ENCODE results near the gene IMP3. TPM values are rescaled to one million over a fixed set of nuclear protein-coding genes. Genes with fewer than 3 reads are reported as not detected.

The IMP3 gene
- total and polyA plus RNA-seq, 9 of the 15 experiments (the other 6 are each of a cell fraction or from before 2014, with no cell fraction given), result 14.5 to 160 (median 74.4) TPM

GRCh38 chr15:75644376-75644775 is 4.4 kb upstream of the IMP3 start:
- Histone ChIP-seq H3K9me3 (replicated peaks; ENCODE audit: control insufficient read depth, insufficient read depth, low read depth, low read length) (no peaks in the 10 kb centered on the region), H3K4me3 (no peak overlapping the region), H3K4me1 (replicated peaks in 1 of 2; ENCODE audit: control insufficient read depth in 2 of 2, insufficient read depth in 2 of 2, low read length in 2 of 2) (peaks cover 16 to 40% of the 10 kb centered on the region in 2 experiments; a peak in 4 of 5 replicates), H3K27ac (ENCODE audit: extremely low read depth, low read depth, low read length) (no peak overlapping the region), H3K4me2 (ENCODE audit: insufficient read depth, low read length) (no peak overlapping the region), H3K9me1 (ENCODE audit: control insufficient read depth, insufficient read depth, low read length) (no peaks in the 10 kb centered on the region), H3K9ac (ENCODE audit: insufficient read depth in 1 of 2, low read depth in 2 of 2, low read length in 2 of 2) (no peak overlapping the region), H2AFZ (ENCODE audit: low read depth, low read length) (no peak overlapping the region), H3K27me3 (ENCODE audit: control insufficient read depth in 2 of 2, insufficient read depth in 2 of 2, low read length in 2 of 2) (no peaks in the 10 kb centered on the region; a peak in 1 of 5 replicates), H4K20me1 (replicated peaks; ENCODE audit: control insufficient read depth, insufficient read depth, low read length) (no peaks in the 10 kb centered on the region), H3K79me2 (ENCODE audit: control insufficient read depth, insufficient read depth, low read length) (peaks cover 34% of the 10 kb centered on the region), H3K36me3 (ENCODE audit: control insufficient read depth, insufficient read depth, low read length) (peaks cover 1% of the 10 kb centered on the region; the same call in 1 of the 3 replicates)
- ChIA-PET CTCF (ENCODE audit: low intra/inter-chr PET ratio) (no interaction called here), POLR2A (interaction anchor here (0.6 to 0.7 kb wide), 2 partner anchors 8 to 441 kb away, joined by 3 read pairs; no protein-coding TSS in a partner anchor)
- no peak for TF ChIP-seq KLF16 (IDR thresholded peaks at IDR 0.05)
- TF ChIP-seq ZKSCAN1 (IDR thresholded peaks at IDR 0.05; ENCODE audit: low read depth, low read length), result no peak
- TF ChIP-seq, protein P1, sequence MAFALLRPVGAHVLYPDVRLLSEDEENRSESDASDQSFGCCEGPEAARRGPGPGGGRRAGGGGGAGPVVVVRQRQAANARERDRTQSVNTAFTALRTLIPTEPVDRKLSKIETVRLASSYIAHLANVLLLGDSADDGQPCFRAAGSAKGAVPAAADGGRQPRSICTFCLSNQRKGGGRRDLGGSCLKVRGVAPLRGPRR (CRISPR knock-in tag; IDR thresholded peaks at IDR 0.05), result no peak
- TF ChIP-seq, protein P2, sequence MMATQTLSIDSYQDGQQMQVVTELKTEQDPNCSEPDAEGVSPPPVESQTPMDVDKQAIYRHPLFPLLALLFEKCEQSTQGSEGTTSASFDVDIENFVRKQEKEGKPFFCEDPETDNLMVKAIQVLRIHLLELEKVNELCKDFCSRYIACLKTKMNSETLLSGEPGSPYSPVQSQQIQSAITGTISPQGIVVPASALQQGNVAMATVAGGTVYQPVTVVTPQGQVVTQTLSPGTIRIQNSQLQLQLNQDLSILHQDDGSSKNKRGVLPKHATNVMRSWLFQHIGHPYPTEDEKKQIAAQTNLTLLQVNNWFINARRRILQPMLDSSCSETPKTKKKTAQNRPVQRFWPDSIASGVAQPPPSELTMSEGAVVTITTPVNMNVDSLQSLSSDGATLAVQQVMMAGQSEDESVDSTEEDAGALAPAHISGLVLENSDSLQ (IDR thresholded peaks at IDR 0.05), result no peak
- no peak for TF ChIP-seq NFXL1 (CRISPR knock-in tag; IDR thresholded peaks at IDR 0.05)
- no peak for TF ChIP-seq RAD51 (IDR thresholded peaks at IDR 0.05; ENCODE audit: borderline replicate concordance, low read depth)
- no peak for TF ChIP-seq PCBP2 (IDR thresholded peaks at IDR 0.05; ENCODE audit: low read depth, low read length, poor library complexity, severe bottlenecking)
- no peak for TF ChIP-seq DACH1 (IDR thresholded peaks at IDR 0.05; ENCODE audit: partially characterized antibody)
- no peak for TF ChIP-seq ZNF143 (CRISPR knock-in tag; IDR thresholded peaks at IDR 0.05)
- TF ChIP-seq TEAD4 (IDR thresholded peaks at IDR 0.05; ENCODE audit: low read length), result no peak
- no peak for TF ChIP-seq TEAD4 (CRISPR knock-in tag; IDR thresholded peaks at IDR 0.05; ENCODE audit: borderline replicate concordance)
- TF ChIP-seq, protein P3, sequence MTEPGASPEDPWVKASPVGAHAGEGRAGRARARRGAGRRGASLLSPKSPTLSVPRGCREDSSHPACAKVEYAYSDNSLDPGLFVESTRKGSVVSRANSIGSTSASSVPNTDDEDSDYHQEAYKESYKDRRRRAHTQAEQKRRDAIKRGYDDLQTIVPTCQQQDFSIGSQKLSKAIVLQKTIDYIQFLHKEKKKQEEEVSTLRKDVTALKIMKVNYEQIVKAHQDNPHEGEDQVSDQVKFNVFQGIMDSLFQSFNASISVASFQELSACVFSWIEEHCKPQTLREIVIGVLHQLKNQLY (CRISPR knock-in tag; conservative IDR thresholded peaks at IDR 0.05), result no peak
- no peak for TF ChIP-seq GTF2E2 (tag; IDR thresholded peaks at IDR 0.05)
- no peak for TF ChIP-seq ZBTB8A (IDR thresholded peaks at IDR 0.05; ENCODE audit: partially characterized antibody)
- 77% methylated on average over 2 of the region's 2 CpGs for WGBS (ENCODE audit: insufficient coverage, low coverage, missing lambda C conversion rate)
- intact Hi-C loops (cut with micrococcal nuclease) (loop anchor here (5.0 kb wide), 1 partner anchor 47 kb away; no protein-coding TSS in a partner anchor), in situ Hi-C loops (cut with MboI) (no loop called here)
- DNase-seq (ENCODE audit: extremely low read depth in 1 of 4, low spot score in 3 of 4), result no peak
- FAIRE-seq, result no peak
- BruUV-seq (replicated peaks), result no TSS peak
- no peak for ATAC-seq
